NCI-H1092 (cell line): ENCODE data around the gene PRAMEF1.
"Not testable (repeated sequence)": the region's sequence is repeated elsewhere in the genome, so short reads cannot be mapped to it uniquely, and the experiment has no call there.

Source experiments
- DNase-seq: peaks from one replicate; lab custom pipeline; 2025; lab: John Stamatoyannopoulos, UW

The PRAMEF1 gene, protein sequence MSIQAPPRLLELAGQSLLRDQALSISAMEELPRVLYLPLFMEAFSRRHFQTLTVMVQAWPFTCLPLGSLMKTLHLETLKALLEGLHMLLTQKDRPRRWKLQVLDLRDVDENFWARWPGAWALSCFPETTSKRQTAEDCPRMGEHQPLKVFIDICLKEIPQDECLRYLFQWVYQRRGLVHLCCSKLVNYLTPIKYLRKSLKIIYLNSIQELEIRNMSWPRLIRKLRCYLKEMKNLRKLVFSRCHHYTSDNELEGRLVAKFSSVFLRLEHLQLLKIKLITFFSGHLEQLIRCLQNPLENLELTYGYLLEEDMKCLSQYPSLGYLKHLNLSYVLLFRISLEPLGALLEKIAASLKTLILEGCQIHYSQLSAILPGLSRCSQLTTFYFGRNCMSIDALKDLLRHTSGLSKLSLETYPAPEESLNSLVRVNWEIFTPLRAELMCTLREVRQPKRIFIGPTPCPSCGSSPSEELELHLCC

GRCh38 chr1:12791097-12791496 lies at the start of gene PRAMEF1:
PRAMEF1 (plus strand) TSS chr1:12791397; CDS start chr1:12793228, 1,831 bp downstream.
- not testable (repeated sequence) for DNase-seq

DNA sequence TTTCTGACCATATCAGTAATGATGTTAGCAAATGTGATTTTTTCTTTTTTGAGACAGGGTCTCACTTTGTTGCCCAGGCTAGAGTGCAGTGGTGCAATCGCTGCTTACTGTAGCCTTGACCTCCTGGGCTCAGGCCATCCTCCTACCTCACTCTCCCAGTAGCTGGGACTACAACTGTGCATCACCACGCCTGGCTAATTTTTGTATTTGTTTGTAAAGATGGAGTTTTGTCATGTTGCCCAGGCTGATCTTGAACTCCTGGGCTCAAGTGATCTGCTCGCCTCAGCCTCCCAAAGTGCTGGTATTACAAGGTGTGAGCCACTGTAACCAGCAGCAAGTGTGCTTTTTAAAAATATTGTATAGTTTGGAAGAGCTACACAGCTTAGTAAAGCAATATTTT lies 49.3 kb upstream of the PRAMEF1 start:
- DNase-seq: no peak

DNA sequence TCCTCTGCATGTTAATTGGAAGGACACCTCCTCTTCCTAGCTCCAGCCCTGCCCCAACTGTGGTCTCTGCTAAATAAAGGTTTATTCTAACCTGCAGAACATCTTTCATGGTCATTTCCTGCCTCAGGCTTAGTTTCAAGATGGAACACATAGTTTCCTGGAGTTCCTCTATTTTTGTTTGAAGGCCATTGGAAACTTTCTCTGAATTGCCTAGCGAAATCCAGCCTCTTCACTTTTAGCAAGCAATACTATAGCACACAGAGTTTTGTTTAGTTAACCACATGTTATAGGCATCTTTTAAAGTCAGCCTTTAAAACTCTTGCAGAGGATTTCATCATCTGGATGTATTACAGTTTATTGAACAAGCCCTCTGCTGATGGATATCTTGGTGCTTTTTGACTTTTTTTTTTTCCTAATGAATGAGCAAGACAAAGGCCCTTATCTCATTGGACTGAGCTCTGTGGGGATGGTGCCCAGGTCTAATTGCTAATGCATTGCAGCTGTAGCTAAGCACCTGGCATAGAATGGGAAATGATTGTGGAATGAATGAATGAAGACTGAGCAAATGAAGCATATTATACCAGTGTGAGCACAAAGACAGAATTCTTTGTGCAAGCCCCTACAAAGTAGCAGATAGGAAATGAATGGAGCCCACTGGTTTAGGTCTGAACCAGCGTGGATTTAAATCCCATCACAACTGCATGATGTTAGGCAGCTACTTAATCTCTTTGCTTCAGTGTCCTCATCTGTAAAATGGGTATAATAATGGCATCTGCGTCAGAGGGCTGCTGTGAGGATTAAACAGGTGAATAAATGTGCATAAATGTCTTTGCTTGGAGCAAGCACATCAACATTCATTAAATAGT lies 45.8 kb upstream of the PRAMEF1 start:
- DNase-seq: no peak

- DNase-seq: peak; percentile 40
Measured at GRCh38 chr1:12745992-12746323, 45.2 kb upstream of the PRAMEF1 start, which contains the start of gene CFAP107. CFAP107 (plus strand) TSS chr1:12746200; CDS start chr1:12746431, 231 bp downstream.

GRCh38 chr1:12748778-12749355 lies 42.3 kb upstream of the PRAMEF1 start:
- DNase-seq: no peak

DNA sequence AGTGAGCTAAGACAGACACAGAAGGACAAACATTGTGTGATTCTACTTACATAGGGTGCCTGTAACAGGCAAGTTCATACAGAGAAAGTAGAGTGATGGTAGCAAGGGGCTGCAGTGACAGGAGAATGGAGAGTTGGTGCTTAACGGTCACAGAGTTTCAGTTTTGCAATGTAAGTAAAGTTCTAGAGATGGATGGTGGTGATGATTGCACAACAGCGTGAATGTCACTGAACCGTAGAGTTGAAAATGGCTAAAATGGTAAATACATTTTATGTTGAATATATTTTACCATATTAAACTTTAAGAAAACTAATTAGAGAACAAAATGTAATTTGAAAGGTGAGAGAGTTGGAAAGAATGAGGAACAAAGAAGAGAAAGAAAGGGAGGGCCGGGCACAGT lies 36.5 kb upstream of the PRAMEF1 start:
- no peak for DNase-seq

GRCh38 chr1:12756273-12756672 lies 34.9 kb upstream of the PRAMEF1 start:
- no peak for DNase-seq

GRCh38 chr1:12756768-12757413 lies 34.3 kb upstream of the PRAMEF1 start:
- no peak for DNase-seq

- DNase-seq: no peak
Measured at GRCh38 chr1:12757836-12758235, 33.4 kb upstream of the PRAMEF1 start.

GRCh38 chr1:12760256-12760795 lies 30.9 kb upstream of the PRAMEF1 start:
- DNase-seq: no peak

- DNase-seq: no peak
Measured at GRCh38 chr1:12761781-12762180, 29.4 kb upstream of the PRAMEF1 start.

- DNase-seq: no peak
Measured at GRCh38 chr1:12762766-12763165, 28.4 kb upstream of the PRAMEF1 start.

DNA sequence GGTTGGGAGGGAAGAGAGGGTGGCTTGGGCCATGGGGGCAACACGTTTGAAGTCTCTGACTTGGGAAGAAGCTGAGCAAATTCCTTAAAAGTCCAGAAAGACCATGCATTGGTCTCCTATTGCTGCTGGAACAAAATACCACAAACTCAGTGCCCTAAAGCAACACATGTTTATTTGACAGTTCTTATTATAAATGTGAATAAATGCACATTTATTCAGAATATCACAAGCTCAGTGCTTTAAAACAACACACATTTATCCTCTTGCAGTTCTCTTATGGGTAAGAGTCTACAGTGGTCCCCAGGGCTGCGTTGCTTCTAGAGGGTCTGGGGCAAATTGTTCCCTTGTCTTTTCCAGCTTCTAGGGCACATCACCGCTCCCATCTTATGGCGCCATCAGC lies 27.7 kb upstream of the PRAMEF1 start:
- DNase-seq: no peak

DNA sequence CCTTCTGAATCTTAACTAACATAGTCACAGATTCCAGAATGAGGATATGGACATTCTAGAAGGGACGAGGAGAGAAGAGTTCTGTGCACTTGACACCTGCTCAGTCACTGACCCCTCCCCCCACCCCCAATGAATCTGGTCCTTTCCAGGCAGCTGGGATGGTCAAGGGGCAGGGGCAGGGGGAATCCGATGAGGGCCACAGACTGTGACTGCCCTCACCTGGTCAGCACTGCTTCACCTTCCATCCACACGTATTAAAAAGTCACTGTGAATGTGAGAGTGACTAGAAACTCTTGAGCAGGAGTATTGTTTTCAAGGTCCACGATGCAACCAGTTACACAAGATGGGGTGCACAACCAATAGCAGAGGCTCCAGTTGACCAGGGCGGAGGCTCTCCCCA lies 27.2 kb upstream of the PRAMEF1 start:
- no peak for DNase-seq

DNA sequence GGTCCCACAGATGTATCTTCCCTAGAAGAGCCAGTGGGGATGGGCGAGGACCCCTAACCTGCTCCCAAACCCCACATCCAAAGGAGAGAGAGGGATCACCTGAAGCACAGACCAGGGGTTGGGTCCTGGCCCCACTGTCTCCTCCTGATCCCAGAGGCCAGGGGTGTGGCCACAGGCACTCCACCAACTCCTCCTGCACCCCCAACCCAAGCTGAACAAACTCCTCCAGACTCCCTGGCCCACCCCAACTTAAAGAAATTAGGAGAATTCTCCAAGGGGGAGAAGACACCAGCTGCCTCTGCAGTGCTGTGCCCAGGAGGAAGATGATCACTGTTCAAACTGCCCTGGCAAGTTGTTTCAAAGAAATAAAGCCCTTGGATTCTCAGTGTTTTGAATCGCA lies 22.2 kb upstream of the PRAMEF1 start:
- DNase-seq: no peak

GRCh38 chr1:12769976-12770505 lies 21.2 kb upstream of the PRAMEF1 start:
- DNase-seq: no peak

DNA sequence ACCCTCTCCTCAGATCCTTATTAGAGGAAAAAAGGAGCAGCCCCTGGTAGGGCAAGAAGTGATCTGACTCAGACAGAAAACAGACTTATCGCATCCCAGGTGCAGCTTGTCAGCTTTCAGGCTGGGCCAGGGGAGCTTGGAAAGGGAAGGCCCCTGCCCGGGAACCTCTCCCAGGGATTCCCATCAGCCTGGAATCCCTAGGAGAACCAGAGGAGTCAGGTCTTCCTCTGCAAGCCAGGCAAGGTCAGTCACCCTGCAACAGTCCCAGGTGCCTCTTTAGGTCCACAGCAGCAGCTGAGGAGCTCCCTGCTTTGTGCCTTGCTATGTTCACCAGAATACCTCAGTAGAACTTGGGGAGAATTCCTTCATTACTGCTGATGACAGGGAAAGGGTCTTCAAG lies 20.6 kb upstream of the PRAMEF1 start:
- no peak for DNase-seq

- DNase-seq: no peak
Measured at GRCh38 chr1:12771186-12771585, 20.0 kb upstream of the PRAMEF1 start.

- no peak for DNase-seq
Measured at GRCh38 chr1:12772520-12772919, 18.7 kb upstream of the PRAMEF1 start.

DNA sequence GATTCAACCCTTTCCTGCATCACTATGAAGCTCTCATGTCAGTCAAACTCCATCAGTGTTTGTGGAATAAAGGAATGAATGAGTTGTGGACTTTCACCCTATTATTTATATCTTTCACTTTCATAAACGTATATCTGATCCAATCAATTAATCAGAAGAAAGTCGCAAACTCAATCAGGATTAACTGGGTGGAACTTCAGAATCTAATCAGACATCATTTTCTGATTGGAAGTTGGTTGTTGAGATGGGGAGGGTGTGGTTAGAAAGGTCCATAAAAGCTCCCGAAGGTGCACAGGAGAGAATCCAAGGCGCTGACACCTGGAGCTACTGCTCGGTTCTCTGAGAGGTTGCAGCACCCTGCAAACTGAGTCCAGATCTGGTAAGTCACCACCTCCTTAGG lies 17.8 kb upstream of the PRAMEF1 start, which contains the start of gene PRAMEF12:
TSS of gene PRAMEF12 (plus strand) at position 301 of the 400 bp plus-strand sequence. CDS start 1,130 bp downstream, outside the sequence.
- DNase-seq: no peak

GRCh38 chr1:12774801-12775345 lies 16.3 kb upstream of the PRAMEF1 start:
- DNase-seq: no peak
